Measurements from ENCODE around the gene ABCD1.

ABCD1 gene

DNA sequence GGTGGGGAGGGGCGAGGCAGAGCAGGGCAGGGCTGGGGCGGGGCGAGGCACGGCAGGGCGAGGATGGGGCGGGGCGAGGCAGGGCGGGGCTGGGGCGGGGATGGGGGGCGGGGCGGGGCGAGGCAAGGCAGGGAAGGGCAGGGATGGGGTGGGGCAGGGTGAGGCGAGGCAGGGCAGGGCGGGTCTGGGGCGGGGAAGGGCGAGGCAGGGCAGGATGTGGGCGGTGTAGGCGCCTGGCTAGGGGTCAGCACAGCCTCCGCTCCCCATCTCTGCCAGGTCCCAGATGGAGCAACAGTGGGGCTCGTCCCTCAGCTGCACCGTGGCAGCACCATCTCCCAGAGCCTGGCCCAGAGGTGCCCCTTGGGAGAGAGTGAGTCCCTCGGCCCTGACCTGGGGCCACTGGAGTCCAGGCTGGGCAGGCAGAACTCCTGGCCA is 52.0 kb downstream of the ABCD1 start:
- no peak for DNase-seq (ENCODE audit: low spot score)
- TF ChIP-seq, protein P1, sequence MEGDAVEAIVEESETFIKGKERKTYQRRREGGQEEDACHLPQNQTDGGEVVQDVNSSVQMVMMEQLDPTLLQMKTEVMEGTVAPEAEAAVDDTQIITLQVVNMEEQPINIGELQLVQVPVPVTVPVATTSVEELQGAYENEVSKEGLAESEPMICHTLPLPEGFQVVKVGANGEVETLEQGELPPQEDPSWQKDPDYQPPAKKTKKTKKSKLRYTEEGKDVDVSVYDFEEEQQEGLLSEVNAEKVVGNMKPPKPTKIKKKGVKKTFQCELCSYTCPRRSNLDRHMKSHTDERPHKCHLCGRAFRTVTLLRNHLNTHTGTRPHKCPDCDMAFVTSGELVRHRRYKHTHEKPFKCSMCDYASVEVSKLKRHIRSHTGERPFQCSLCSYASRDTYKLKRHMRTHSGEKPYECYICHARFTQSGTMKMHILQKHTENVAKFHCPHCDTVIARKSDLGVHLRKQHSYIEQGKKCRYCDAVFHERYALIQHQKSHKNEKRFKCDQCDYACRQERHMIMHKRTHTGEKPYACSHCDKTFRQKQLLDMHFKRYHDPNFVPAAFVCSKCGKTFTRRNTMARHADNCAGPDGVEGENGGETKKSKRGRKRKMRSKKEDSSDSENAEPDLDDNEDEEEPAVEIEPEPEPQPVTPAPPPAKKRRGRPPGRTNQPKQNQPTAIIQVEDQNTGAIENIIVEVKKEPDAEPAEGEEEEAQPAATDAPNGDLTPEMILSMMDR (IDR thresholded peaks at IDR 0.05; ENCODE audit: extremely low read depth, missing control alignments): no peak

DNA sequence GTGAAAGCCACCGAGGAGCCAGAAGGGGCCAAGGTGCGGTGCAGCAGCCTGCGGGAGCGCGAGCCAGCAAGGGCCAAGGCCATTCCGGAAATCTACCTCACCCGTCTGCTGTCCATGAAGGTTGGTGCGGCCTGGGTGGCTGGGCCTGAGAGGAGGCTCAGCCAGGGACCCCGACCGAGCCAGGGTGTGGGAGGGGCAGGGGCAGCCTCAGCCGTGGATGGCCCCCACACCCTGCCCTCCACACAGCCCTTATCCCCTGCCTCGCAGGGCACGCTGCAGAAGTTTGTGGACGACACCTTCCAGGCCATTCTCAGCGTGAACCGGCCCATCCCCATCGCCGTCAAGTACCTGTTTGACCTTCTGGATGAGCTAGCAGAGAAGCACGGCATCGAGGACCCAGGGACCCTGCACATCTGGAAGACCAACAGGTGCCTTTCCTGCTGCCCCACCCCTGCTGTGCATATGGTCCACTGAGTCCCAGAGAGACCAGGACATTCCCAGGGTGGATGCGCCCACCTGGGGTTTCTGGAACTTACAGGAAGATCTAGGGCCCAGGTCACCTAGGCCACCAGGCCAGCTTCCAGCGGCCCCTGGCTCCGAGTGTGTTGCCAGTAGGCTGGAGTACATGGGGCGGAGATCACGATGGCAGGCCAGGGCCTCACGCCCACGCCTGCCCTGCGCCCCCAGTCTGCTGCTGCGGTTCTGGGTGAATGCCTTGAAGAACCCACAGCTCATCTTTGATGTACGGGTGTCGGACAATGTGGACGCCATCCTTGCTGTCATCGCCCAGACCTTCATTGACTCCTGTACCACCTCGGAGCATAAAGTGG is 52.8 kb downstream of the ABCD1 start:
- DNase-seq (ENCODE audit: low spot score): no peak

DNA sequence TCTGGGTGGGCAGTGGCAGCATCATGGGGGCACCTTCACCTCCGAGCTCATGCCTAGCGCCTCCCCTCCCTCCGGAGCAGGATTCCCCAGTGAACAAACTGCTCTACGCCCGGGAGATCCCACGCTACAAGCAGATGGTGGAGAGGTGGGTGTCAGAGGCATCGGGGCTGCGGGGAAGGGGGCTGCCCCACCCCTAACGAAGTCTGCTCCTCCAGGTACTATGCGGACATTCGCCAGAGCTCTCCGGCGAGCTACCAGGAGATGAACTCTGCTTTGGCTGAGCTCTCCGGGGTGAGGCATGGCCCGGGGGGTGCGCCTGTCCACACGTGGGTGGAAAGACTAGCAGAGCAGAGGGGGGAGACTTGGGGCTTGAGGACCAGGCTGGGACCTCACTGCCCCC is 53.5 kb downstream of the ABCD1 start:
- TF ChIP-seq, protein P1 (IDR thresholded peaks at IDR 0.05; ENCODE audit: extremely low read depth, missing control alignments): no peak
- DNase-seq (ENCODE audit: low spot score): no peak

More for the DNA sequence above, 52.8 kb downstream of the ABCD1 start:
- TF ChIP-seq, protein P1 (IDR thresholded peaks at IDR 0.05; ENCODE audit: extremely low read depth, missing control alignments): no peak

DNA sequence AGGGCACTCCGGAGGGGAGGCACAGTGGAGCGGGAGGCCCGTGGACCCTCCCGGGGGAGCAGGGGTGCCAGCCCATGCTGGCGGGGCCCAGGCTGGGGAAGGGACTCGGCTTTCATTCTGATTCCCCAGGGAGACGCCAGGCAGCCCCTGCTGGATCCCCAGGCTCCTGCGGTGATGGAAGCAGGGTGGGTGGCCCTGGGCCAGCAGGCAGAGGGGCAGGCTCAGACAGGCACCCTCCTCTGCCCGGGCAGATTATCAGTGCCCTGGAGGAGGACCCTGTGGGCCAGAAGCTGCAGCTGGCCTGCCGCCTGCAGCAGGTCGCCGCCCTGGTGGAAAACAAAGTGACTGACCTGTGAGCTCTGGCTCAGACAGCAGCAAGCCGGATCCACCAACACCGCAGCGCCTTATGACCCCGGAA is 54.0 kb downstream of the ABCD1 start:
- no peak for DNase-seq (ENCODE audit: low spot score)
- TF ChIP-seq, protein P1 (IDR thresholded peaks at IDR 0.05; ENCODE audit: extremely low read depth, missing control alignments): no peak

DNA sequence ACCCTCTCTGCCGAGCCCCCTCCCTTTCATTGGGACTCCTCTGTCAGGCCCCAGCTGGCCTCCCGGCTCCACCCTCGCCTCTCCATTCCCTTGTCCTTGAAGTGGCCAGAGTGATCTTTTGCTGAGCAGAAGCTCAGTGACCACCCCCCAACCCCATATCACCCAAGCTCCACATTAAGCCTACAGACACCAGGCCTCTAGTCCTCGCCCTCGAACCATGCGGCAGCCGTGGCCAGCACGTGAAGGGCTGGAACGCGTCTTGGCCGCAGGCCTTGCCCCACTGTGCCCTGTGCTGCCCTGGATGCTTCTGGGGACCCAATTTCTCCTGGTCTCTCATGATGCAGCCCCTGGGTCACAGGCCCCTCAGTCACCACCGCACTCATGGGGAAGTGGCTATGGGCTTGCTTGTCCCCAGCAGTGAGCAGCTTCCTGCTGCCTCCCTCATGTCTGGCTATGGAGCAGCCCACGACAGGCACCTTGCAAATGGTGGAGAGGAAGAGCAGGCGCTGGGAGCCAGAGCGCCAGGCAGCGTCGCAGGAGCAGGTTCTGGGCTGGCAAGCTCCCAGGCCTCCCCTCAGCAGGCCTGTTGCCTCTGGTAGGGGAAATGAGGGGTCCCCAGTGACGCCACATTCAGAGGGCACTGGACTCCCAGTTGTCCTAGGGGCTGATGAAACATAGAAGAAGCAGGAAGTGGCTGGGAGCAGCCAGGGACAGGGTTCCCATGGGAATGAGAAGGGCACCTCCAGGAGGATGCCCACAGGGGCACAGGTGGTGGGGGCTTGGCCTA is 55.4 kb downstream of the ABCD1 start:
- TF ChIP-seq, protein P1 (IDR thresholded peaks at IDR 0.05; ENCODE audit: extremely low read depth, missing control alignments): no peak
- no peak for DNase-seq (ENCODE audit: low spot score)

DNA sequence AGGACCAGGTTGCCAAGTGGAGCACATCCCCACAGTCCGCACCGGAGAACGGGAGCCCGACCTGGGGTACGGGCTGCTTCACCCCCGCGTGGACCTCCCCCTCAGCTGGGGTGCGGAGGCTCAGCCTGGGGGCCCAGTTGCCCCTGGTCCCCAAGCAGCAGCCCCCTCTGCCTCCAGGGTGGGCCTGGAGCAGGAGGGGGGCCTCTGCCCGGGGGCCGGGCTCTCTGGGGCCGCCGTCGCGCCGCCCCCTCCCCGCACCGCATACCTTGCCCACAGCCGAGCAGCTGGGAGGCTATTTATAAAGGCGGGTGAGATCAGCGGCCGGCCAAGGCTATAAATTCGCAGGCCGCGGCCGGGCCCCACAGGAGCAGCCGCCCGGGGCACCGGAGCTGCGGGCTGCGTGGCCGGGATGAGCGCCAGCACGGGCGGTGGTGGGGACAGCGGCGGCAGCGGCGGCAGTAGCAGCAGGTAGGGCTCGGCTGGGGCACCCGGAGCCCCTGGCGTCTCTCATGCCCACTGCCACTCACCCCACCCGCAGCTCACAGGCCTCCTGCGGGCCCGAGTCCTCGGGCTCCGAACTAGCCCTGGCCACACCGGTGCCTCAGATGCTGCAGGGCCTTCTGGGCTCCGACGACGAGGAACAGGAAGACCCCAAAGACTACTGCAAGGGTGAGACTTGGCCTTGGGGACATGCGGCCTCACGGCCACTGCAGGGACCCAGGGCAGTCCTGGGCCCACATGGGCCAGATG is 56.2 kb downstream of the ABCD1 start, which contains the start of gene SRPK3:
SRPK3 (plus strand) TSS at position 364 of the 750 bp plus-strand sequence; CDS start at position 410, 46 bp downstream.
- TF ChIP-seq, protein P1 (IDR thresholded peaks at IDR 0.05; ENCODE audit: extremely low read depth, missing control alignments): no peak
- DNase-seq (ENCODE audit: low spot score): no peak
